Measurements from ENCODE around the gene TMUB1. TPM values are rescaled to one million over a fixed set of nuclear protein-coding genes. Genes with fewer than 3 reads are reported as not detected.

The TMUB1 gene, protein sequence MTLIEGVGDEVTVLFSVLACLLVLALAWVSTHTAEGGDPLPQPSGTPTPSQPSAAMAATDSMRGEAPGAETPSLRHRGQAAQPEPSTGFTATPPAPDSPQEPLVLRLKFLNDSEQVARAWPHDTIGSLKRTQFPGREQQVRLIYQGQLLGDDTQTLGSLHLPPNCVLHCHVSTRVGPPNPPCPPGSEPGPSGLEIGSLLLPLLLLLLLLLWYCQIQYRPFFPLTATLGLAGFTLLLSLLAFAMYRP
- total RNA-seq: 10 to 100 TPM; 67.3 to 68.5 TPM

DNA sequence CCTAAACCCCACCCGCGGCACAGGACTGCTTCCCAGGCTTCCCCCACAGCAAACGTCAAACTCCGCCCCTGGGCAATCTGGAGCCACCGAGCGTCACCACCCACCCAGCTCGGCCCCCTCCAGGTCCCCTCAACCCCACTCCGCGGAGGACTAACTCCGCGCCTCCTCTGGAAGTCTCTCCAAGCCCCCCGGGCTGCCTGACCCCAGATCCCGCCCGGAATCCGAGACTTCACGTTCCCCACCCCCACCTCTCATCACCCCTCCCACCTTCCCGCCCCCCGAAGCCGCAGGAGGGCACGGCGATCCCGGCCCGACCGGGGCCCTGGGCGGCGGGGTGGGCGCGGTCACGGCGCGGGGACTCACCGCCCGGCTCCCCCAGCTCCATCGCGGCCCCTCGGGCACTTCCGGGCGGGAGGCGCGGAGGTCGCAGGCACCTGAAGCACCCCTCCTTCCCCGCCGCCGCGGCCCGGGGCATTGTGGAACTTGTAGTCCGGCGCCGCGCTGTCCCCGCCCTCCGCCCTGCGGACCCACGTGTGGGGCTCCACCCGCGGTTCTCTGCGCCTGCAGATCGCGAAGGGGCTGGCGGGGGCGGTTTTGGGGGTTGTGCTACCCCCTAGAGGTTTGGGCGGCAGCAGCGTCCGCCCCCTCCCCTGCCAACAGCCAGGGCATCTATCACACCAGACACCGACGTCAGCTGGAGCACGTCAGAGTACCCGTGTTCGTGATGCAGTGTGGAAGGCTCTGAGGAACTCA is at the start of gene TMUB1:
TSS of gene TMUB1 (minus strand) at position 423 of the 753 bp plus-strand sequence. CDS start 930 bp downstream, outside the sequence.
- ATAC-seq (replicated peaks in 1 of 2): peak; percentile 64 to 70
- H3K36me3 Mint-ChIP-seq (ENCODE audit: insufficient read depth in 2 of 2): peaks cover 0 to 3% of the 10 kb centered on the region in 2 donors

DNA sequence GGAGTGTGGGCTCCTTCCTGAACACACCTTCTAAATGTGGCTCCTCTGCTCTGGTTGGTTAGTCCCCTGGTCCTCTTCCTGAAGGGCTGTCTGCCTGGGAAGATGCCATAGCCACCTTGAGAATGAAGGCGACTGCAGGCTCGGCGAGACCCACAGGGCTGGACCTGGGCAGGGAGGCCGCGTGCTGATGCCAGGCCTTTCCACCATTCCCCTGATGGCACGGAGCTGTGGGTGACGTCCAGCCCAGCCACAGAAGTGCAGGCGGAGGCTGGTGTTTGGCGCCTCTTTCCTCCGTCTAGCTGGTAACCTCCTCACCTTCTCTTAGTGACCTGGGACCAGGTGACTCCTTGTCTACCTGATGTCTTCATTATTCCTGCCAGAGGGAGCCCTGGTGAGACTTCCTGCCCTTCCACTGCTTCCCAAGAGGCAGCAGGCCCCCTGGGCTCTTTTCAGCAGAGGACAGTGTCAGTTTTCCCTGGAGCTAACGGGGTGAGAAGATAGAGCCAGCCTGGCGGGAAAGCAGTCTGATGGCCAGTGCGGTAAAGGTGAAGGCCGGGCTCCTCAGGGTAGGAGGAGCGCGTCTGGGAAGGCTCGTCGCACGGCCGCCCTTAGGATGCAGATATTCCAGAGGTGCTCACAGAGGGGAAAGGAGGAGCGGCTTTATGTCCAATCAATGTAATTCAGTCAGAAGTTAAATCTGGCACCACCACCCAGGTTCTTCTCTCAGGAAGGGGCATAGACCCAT is 49.3 kb upstream of the TMUB1 start:
- no peaks in the 10 kb centered on the region for H3K36me3 Mint-ChIP-seq (ENCODE audit: insufficient read depth in 2 of 2)
- ATAC-seq (replicated peaks in 1 of 2) (no peak), DNase-seq (no peak)
- H3K27me3 Mint-ChIP-seq (ENCODE audit: low read depth): no peaks in the 10 kb centered on the region
- no peaks in the 10 kb centered on the region for H3K4me1 Mint-ChIP-seq (ENCODE audit: low read depth)
- H3K9me3 Mint-ChIP-seq: no peaks in the 10 kb centered on the region
- H3K27ac Mint-ChIP-seq: no peak overlapping the region
- no peak overlapping the region for H3K4me3 Mint-ChIP-seq

More for the DNA sequence above, at the start of gene TMUB1:
- peak within 1 kb of the TSS; percentile 94 to 95 for H3K4me3 Mint-ChIP-seq
- peaks cover 43% of the 10 kb centered on the region for H3K4me1 Mint-ChIP-seq (ENCODE audit: low read depth)
- H3K9me3 Mint-ChIP-seq: no peaks in the 10 kb centered on the region
- H3K27me3 Mint-ChIP-seq (ENCODE audit: low read depth): peaks cover 15% of the 10 kb centered on the region
- peak within 1 kb of the TSS; percentile 84 for H3K27ac Mint-ChIP-seq
- peak; percentile 88 to 89 for DNase-seq

DNA sequence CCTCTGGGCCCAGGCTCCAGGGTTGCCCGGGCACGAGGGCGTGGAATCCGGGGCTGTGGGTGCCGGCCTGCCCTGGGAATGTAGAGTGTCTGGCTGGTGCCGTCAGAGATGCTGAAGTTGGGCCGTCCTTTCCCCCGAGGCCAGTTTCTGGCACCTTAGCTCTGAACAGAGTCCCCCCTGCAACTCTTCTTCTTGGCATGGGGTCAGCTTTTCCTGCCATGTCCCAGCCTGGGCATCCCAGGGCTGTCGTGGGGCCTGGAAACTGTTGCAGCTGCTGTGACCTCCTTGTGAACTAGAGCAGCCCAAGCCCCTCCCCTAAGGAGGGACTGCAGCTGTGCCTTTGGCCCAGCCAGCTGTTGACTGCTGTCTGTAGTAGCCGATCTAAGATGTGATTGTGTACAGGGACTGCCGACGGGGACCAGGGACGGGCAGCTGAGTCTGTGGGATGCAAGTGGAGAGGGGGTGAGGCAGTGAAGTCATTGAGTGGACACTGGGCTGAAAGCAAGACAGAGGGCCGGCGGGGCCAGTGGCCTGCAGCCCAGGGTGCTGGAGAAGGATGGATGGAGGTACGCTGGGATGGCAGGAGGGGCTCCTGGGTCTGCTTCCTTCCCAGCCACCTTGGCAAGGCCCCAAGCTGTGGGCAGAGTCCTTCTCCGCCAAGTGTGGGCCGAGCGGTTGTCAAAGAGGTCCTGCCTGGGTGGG is 48.5 kb upstream of the TMUB1 start:
- DNase-seq (no peak), ATAC-seq (replicated peaks in 1 of 2) (no peak)
- Mint-ChIP-seq H3K27ac (no peak overlapping the region), H3K4me3 (no peak overlapping the region), H3K27me3 (ENCODE audit: low read depth) (no peaks in the 10 kb centered on the region), H3K4me1 (ENCODE audit: low read depth) (no peaks in the 10 kb centered on the region), H3K36me3 (ENCODE audit: insufficient read depth in 2 of 2) (no peaks in the 10 kb centered on the region), H3K9me3 (no peaks in the 10 kb centered on the region)

DNA sequence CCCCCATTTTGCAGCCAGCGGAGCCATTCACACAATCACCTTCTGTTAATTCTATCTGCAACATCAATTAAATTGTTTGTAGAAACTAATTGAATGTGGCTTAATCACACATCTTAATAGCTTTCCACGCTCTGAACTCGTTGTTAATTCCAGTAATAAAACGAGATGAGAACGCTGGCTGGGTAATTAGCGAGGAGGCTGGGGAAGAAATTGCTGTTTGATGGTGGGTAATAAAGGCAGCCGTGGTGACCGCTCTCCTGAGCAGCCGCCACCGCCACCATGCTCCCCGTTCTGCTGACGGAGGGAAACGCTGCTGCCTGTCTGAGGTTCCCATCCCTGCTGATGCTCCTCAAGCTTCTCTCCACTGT is 47.9 kb upstream of the TMUB1 start:
- H3K27ac Mint-ChIP-seq: peak overlapping the region; percentile 45
- H3K4me3 Mint-ChIP-seq: no peak overlapping the region
- H3K4me1 Mint-ChIP-seq (ENCODE audit: low read depth): no peaks in the 10 kb centered on the region
- H3K9me3 Mint-ChIP-seq: no peaks in the 10 kb centered on the region
- H3K36me3 Mint-ChIP-seq (ENCODE audit: insufficient read depth in 2 of 2): no peaks in the 10 kb centered on the region
- ATAC-seq (replicated peaks in 1 of 2) (no peak), DNase-seq (no peak)
- H3K27me3 Mint-ChIP-seq (ENCODE audit: low read depth): no peaks in the 10 kb centered on the region

DNA sequence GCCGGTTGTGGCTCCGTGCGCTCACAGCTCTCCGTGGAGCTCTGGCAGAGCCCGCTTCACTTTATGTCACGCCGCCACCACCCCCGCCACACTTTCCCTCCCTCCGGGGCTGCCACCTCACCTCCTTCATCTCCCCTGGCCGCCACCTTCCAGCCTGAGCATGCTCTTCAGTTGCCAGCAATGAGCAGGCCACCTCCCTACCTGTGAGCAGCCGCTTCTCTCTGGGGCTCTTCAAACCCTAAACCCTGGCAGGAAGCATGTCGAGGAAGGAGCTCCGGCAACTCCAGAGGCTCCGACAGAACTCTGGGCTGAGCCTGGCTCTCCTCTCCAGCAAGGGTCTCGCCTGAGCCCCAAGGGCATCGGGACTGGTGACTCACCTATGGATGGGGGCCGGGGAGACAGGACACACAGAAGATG is 47.5 kb upstream of the TMUB1 start:
- Mint-ChIP-seq H3K4me3 (no peak overlapping the region), H3K27ac (no peak overlapping the region), H3K4me1 (ENCODE audit: low read depth) (no peaks in the 10 kb centered on the region), H3K9me3 (no peaks in the 10 kb centered on the region), H3K36me3 (ENCODE audit: insufficient read depth in 2 of 2) (no peaks in the 10 kb centered on the region), H3K27me3 (ENCODE audit: low read depth) (no peaks in the 10 kb centered on the region)
- no peak for ATAC-seq (replicated peaks in 1 of 2)
- DNase-seq: no peak

DNA sequence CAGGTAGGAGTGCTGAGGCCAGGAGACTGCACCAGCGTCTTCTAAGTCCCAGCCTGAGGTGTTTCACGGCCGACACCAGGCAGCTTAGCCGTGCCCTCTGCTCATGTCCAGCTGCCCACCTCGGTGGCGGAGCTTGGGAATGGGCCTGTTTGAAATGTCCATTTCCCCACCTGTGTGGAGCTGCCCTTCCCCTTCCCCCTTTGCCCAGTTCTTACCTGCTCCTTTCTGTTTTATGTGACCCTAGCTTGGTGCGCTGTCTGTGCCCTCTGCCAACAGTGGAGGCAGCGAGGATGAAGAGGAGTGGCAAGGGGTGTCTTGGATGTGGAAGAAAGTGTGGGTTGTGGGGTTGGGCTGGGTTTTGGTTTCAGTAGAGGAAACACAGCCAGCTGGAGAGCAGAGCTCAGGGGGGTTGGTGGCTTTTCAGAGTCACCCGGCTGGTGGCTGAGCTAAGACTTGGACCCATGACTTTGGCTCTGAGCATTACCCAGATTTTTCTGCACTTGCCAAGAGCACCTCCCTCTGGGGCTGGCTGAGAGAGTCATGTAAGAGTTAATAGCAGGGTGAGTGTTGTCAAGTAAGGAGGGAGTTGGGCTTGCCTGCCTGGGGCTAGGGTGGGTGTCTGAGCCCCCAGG is 46.8 kb upstream of the TMUB1 start:
- Mint-ChIP-seq H3K27ac (no peak overlapping the region), H3K36me3 (ENCODE audit: insufficient read depth in 2 of 2) (no peaks in the 10 kb centered on the region), H3K27me3 (ENCODE audit: low read depth) (no peaks in the 10 kb centered on the region), H3K4me1 (ENCODE audit: low read depth) (no peaks in the 10 kb centered on the region), H3K9me3 (no peaks in the 10 kb centered on the region), H3K4me3 (no peak overlapping the region)
- ATAC-seq (replicated peaks in 1 of 2) (no peak), DNase-seq (no peak)

DNA sequence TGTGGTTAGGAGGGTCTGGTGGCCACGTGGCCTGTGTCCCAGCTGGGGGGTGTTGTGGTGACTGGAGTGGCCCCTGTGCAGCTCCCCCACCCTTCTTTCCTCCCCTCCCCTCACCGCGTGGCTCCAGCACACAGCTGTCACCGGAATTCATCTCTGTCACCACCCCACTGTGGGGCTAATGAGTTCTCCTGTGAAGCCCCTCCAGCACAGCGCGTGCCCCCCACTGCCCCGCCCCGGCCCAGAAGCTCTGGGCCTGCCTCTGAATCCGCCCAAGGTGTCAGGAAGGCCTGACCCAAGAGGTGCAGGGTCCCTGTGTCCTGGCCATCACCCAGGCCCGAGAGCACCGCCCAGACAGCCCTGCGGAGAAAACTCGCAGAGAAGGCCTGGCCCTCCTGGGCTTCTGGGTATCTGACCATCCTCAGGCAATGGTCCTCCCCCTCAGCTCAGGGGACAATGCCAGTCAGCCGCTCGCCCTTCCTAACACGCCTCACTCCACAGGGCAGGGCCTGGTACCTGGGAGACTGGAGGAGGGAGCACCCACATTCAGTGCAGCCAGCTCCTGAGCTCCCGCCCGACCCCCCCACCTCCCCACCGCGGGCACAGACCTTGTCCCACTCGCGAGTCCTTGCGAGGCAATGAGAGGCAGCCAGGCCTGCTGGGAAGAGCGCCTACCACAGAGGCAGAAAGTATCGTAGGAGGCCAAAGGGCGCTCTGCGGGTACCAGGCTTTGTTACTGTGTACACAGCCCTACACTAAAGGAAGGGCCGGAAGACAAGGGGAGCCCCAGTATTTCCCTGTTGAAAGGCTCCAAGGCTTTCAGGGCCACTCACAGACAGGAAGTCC is 46.0 kb upstream of the TMUB1 start:
- DNase-seq: no peak
- no peak for ATAC-seq (replicated peaks in 1 of 2)
- Mint-ChIP-seq H3K27ac (no peak overlapping the region), H3K4me3 (no peak overlapping the region), H3K4me1 (ENCODE audit: low read depth) (no peaks in the 10 kb centered on the region), H3K36me3 (ENCODE audit: insufficient read depth in 2 of 2) (no peaks in the 10 kb centered on the region), H3K9me3 (no peaks in the 10 kb centered on the region), H3K27me3 (ENCODE audit: low read depth) (no peaks in the 10 kb centered on the region)

DNA sequence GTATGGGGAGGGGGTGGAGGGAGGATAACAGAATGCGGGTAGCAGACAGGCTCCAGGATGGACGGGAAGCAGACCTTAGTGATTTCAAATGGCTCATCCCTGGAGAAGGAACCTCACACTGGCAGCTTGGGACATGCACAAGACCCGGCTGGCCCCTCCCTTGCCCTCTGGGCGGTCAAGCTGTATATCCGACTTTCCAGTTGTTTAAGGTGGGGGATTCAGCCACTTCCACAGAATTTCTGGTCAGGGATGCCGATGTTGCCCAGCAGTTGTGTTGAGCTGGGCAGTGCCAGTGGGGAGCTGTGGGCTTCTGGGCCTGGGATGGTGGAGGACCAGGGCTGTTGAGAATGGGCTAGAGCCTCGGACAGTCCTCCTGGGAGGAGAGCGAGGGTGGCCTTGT is 45.4 kb upstream of the TMUB1 start:
- H3K36me3 Mint-ChIP-seq (ENCODE audit: insufficient read depth in 2 of 2): no peaks in the 10 kb centered on the region
- no peak for ATAC-seq (replicated peaks in 1 of 2)
- no peak overlapping the region for H3K4me3 Mint-ChIP-seq

DNA sequence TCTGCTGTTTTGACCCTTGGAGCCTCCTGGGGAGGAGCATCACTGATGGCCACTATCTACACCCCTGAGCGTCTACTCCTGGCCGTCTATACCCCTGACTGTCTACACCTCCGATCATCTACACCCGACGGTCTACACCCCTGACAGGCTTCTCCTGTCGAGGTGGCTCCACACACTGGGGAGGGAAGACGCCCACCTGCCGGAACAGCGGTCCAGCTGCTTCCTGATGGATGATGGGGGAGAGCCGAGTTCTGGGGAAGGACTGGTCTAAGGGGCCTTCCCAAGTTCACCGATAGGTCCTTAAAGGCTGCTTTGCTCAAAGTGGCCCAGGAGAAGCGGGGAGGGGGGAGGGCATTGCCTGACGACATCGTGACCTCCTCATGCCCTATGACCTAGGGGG is 44.9 kb upstream of the TMUB1 start:
- no peak overlapping the region for H3K27ac Mint-ChIP-seq
- no peaks in the 10 kb centered on the region for H3K9me3 Mint-ChIP-seq
- peaks cover 7% of the 10 kb centered on the region for H3K4me1 Mint-ChIP-seq (ENCODE audit: low read depth)
- DNase-seq (no peak), ATAC-seq (replicated peaks in 1 of 2) (no peak)
- no peaks in the 10 kb centered on the region for H3K27me3 Mint-ChIP-seq (ENCODE audit: low read depth)
- no peaks in the 10 kb centered on the region for H3K36me3 Mint-ChIP-seq (ENCODE audit: insufficient read depth in 2 of 2)
- H3K4me3 Mint-ChIP-seq: no peak overlapping the region

More for the DNA sequence above, 45.4 kb upstream of the TMUB1 start:
- DNase-seq: no peak
- Mint-ChIP-seq H3K27ac (no peak overlapping the region), H3K27me3 (ENCODE audit: low read depth) (no peaks in the 10 kb centered on the region), H3K9me3 (no peaks in the 10 kb centered on the region), H3K4me1 (ENCODE audit: low read depth) (peaks cover 6% of the 10 kb centered on the region)

DNA sequence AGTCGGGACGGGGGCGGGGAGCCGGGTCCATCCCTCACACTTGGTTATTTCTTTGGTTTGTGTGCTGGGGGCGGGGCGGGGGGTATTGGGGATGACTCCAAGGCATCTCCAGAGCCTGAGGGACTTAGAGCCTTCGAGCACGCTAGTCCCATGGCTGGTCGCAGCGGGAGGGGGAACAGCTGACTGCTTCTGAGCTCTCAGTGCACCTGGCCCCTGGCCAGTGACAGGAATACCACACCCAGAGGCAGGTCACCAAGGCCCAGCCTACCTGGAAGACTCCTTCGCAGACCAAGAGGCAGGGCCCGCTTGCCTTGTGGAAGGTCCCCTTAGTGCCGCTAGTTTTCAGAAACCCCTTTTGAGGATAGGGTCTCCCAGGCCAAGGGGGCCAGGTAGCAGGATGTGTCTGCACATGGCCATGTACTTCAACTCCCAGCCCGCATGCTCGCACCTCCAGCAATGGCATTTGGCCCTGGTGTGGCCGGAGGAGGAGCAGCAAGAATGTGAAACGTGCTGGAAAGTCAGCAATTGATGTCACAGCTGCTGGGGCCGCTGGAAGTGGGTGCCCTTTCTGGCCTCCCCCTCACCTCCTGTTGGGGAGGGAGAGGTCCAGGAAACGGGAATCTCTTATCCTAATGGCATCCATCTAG is 43.3 kb upstream of the TMUB1 start:
- no peak for DNase-seq
- Mint-ChIP-seq H3K27ac (no peak overlapping the region), H3K4me3 (no peak overlapping the region), H3K36me3 (ENCODE audit: insufficient read depth in 2 of 2) (no peaks in the 10 kb centered on the region), H3K27me3 (ENCODE audit: low read depth) (no peaks in the 10 kb centered on the region), H3K9me3 (no peaks in the 10 kb centered on the region), H3K4me1 (ENCODE audit: low read depth) (peaks cover 7% of the 10 kb centered on the region)
- no peak for ATAC-seq (replicated peaks in 1 of 2)

DNA sequence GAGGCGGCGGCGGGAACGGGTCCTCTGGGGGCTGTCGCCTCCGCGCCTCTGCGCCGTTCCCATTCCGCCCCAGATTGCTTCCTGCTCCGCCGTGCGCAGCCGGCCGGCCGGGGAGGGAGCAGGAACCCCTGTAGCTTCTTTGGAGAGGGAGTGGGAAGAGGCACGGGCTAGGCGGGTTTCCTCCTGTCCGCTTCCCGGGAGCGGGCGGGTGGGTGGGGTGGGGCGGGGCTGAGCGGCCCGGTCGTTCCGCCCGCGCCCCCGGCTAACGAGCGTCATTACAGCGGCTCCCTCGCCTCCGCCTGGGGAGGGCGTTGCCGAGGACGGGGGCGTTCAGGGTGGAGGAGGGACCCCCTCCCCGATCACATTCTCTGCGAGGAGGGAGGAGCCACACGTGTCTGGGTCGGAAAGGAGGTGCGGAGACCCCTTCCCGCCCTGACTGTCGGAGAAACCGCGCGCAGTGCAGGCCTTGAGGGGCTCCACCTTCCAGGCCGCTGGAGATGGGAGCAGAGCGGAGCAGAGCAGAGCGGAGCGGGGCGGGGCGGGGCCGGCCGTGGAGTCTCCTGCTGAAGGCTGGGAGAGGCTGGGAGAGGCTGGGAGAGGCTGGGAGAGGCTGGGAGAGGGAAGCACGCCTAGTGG is 42.7 kb upstream of the TMUB1 start:
- Mint-ChIP-seq H3K27ac (no peak overlapping the region), H3K36me3 (ENCODE audit: insufficient read depth in 2 of 2) (no peaks in the 10 kb centered on the region), H3K4me1 (ENCODE audit: low read depth) (peaks cover 7% of the 10 kb centered on the region), H3K4me3 (no peak overlapping the region), H3K9me3 (no peaks in the 10 kb centered on the region), H3K27me3 (ENCODE audit: low read depth) (no peaks in the 10 kb centered on the region)
- ATAC-seq (replicated peaks in 1 of 2): no peak
- no peak for DNase-seq

Measured in activated T-cell treated with anti-CD3 and anti-CD28 coated beads, Interleukin-2, amount 50 U/mL, for 72 hours (primary cell).